Erythroblast (primary cell): ENCODE results near the gene TAS1R2.

ENCODE experiments used
- GATA1 ChIP-seq: IDR thresholded peaks from 2 replicates; pipeline ENCODE4 v1.6.1; 2011; ENCODE audit warnings: low read depth, mild to moderate bottlenecking, control low read depth, low read length, moderate library complexity
- POLR2A ChIP-seq: IDR thresholded peaks from 2 replicates; pipeline ENCODE4 v1.6.1; 2011; ENCODE audit warnings: mild to moderate bottlenecking, low read length

DNA sequence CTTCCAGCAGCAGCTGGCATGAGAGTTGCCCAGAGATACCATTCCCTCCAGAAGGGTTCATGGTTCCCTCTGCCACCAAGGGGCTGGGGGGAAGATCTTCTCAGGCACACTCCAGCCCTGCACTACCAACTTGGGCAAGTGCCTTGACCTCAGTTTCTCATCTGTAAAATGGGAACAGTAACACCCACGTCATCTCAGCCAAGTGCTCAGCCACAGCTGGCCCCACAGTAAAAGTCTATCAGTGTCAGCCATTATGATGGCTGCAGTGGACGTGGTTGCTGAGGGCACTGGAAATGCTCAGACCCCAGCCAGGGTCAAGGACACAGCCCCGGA is 16.3 kb upstream of the TAS1R2 start:
- TF ChIP-seq POLR2A, result no peak
- TF ChIP-seq GATA1, result no peak
